GM10266 (cell line): ENCODE measurements around the gene MAPK13.

ENCODE experiments used
- DNase-seq: peaks from one replicate; pipeline ENCODE4 v3.0.0; 2012; ENCODE audit errors: extremely low spot score
- CTCF ChIP-seq: IDR thresholded peaks from 2 replicates; pipeline ENCODE4 v1.5.1; 2012; ENCODE audit warnings: mild to moderate bottlenecking, low read depth; ENCODE audit not compliant: control insufficient read depth, insufficient read depth; ENCODE audit errors: missing control alignments

The MAPK13 gene

GRCh38 chr6:36119209-36119608 lies 11.1 kb upstream of the MAPK13 start:
- TF ChIP-seq CTCF = no peak
- no peak for DNase-seq

GRCh38 chr6:36120018-36120417 lies 10.3 kb upstream of the MAPK13 start:
- DNase-seq = no peak
- TF ChIP-seq CTCF = no peak

GRCh38 chr6:36120539-36120938 lies 9.8 kb upstream of the MAPK13 start:
- no peak for TF ChIP-seq CTCF
- no peak for DNase-seq

- DNase-seq = no peak
- no peak for TF ChIP-seq CTCF
Observed at GRCh38 chr6:36120979-36121786, 9.1 kb upstream of the MAPK13 start.

- TF ChIP-seq CTCF = no peak
- no peak for DNase-seq
Observed at GRCh38 chr6:36121787-36122494, 8.4 kb upstream of the MAPK13 start.

GRCh38 chr6:36122495-36123269 lies 7.6 kb upstream of the MAPK13 start:
- DNase-seq = no peak
- TF ChIP-seq CTCF = no peak
